Liver (tissue), 3 donors: ENCODE measurements around the gene ATP5MG.
"Not testable (repeated sequence)": the region's sequence is repeated elsewhere in the genome, so short reads cannot be mapped to it uniquely, and the experiment has no call there.

ENCODE experiments used
- CTCF ChIP-seq: fragments of 150-350 bp; IDR thresholded peaks from 2 replicates; pipeline ENCODE4 v1.5.1; 2017; ENCODE audit warnings: improper control_type of control experiment, low read depth, low read length; ENCODE audit not compliant: missing input control
- EGR1 ChIP-seq, 2 donors: IDR thresholded peaks; 2 replicates each; pipeline ENCODE4 v1.6.1; 2016 to 2018; ENCODE audit warnings: antibody characterized with exemption in 2 of 2, low read depth in 2 of 2
- FOXA1 ChIP-seq: IDR thresholded peaks from 2 replicates; pipeline ENCODE4 v1.6.1; 2016; ENCODE audit warnings: antibody characterized with exemption
- HNF4G ChIP-seq: IDR thresholded peaks from 2 replicates; pipeline ENCODE4 v1.6.1; 2016; ENCODE audit warnings: antibody characterized with exemption
- JUND ChIP-seq, 2 donors: IDR thresholded peaks; 2 replicates each; pipeline ENCODE4 v1.6.1; 2016; ENCODE audit warnings: antibody characterized with exemption in 2 of 2
- MAX ChIP-seq: IDR thresholded peaks from 2 replicates; pipeline ENCODE4 v1.6.1; 2016; ENCODE audit warnings: antibody characterized with exemption
- RAD21 ChIP-seq, 2 donors: IDR thresholded peaks; 2 replicates each; pipeline ENCODE4 v1.6.1; 2016; ENCODE audit warnings: antibody characterized with exemption in 2 of 2, mild to moderate bottlenecking in 2 of 2
- SP1 ChIP-seq: IDR thresholded peaks from 2 replicates; pipeline ENCODE4 v1.6.1; 2018; ENCODE audit warnings: antibody characterized with exemption, mild to moderate bottlenecking
- TAF1 ChIP-seq: conservative IDR thresholded peaks from 2 replicates; pipeline ENCODE4 v1.6.1; 2016; ENCODE audit warnings: antibody characterized with exemption, mild to moderate bottlenecking
- YY1 ChIP-seq: IDR thresholded peaks from 2 replicates; pipeline ENCODE4 v1.6.1; 2016; ENCODE audit warnings: antibody characterized with exemption, mild to moderate bottlenecking
- donor health status: healthy.
- donor health status: healthy.

- not testable (repeated sequence) for TF ChIP-seq CTCF; JUND (IDR thresholded peaks at IDR 0.05); MAX; HNF4G; TAF1; YY1; SP1; EGR1 (IDR thresholded peaks at IDR 0.05; ENCODE audit: low read depth in 2 of 2); FOXA1
- peak in 1 of 2 donors; percentile 1 for TF ChIP-seq RAD21 (IDR thresholded peaks at IDR 0.05)
Observed at GRCh38 chr11:118402594-118402993, 1.2 kb downstream of the ATP5MG start.
